ENCODE results near the gene GOSR2.

DNA sequence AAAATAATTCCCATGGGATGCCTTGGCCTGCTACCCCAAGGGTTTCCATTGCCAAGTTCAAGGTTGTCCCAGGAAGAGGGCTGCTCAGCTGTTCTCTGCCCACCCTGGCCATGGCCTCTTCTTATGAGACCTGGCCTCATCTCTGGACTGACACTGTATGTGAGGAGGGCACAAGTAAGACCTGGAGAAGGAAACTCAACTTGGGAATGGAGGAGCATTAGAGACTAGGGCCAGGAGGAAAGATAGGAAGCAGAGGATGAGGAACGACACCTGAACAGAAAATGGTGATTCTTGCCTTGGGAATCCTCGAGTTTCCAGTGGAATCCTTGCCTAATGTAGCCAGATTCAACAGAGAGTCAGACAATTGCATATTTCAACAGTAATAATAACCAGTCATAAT, 24.6 kb upstream of the GOSR2 start:
- no peak for TF ChIP-seq ARNT (IDR thresholded peaks at IDR 0.05)
- TF ChIP-seq BHLHE40 (IDR thresholded peaks at IDR 0.05; ENCODE audit: borderline replicate concordance): no peak
- TF ChIP-seq SP1 (IDR thresholded peaks at IDR 0.05): no peak
- no peak for TF ChIP-seq HDGF (IDR thresholded peaks at IDR 0.05; ENCODE audit: borderline replicate concordance)
- no peak for TF ChIP-seq SUZ12 (IDR thresholded peaks at IDR 0.05)
- TF ChIP-seq FOXA1 (IDR thresholded peaks at IDR 0.05): no peak
- no peak for TF ChIP-seq NFRKB (IDR thresholded peaks at IDR 0.05)
- no peak for TF ChIP-seq FOXK2 (IDR thresholded peaks at IDR 0.05)
- no peak for TF ChIP-seq FOXM1 (IDR thresholded peaks at IDR 0.05; ENCODE audit: borderline replicate concordance)
